IMR-90 (cell line): Measurements from ENCODE around the gene CTBP1. TPM values are rescaled to one million over a fixed set of nuclear protein-coding genes. Genes with fewer than 3 reads are reported as not detected.

Experiments
- ATAC-seq: fragments of 200-7000 bp; cut with Tn5 transposase; 2 replicates; pipeline ENCODE4 v1.9.1; 2020; ENCODE audit warnings: low read depth, mild to moderate bottlenecking, moderate library complexity
- BruUV-seq: library from RNA; stranded (reverse); fragments of 400-500 nt; replicated peaks from 2 replicates; lab custom pipeline; 2021; lab: Mats Ljungman, UMichigan
- CTCF ChIA-PET: fragments of 300-600 bp; formaldehyde crosslinking; extraction: SDS; loops from one replicate; lab custom pipeline; 2021; ENCODE audit warnings: antibody characterized with exemption; lab: Yijun Ruan, JAX
- POLR2A ChIA-PET: fragments of 300-600 bp; sonication (Branson Sonifier 250); formaldehyde crosslinking; loops from one replicate; lab custom pipeline; 2022; ENCODE audit warnings: antibody characterized with exemption; ENCODE audit not compliant: unreplicated experiment; lab: Charles Lee
- DNase-seq: peaks from one replicate; pipeline ENCODE4 v3.0.0; 2013
- H2AFZ ChIP-seq: replicated peaks from 2 replicates; pipeline ENCODE3; 2013; ENCODE audit warnings: low read length, mild to moderate bottlenecking; ENCODE audit not compliant: poor library complexity
- H2AK5ac ChIP-seq: 2 replicates; pipeline ENCODE4 v1.6.1; 2013; ENCODE audit warnings: low read depth, low read length, inconsistent platforms
- H2AK9ac ChIP-seq: replicated peaks from 2 replicates; pipeline ENCODE3; 2013; ENCODE audit warnings: mild to moderate bottlenecking, low read depth, low read length, moderate library complexity; ENCODE audit not compliant: poor library complexity
- H2BK120ac ChIP-seq: 2 replicates; pipeline ENCODE4 v1.6.1; 2013; ENCODE audit warnings: low read depth, low read length, inconsistent platforms
- H2BK15ac ChIP-seq: 3 replicates; pipeline ENCODE4 v1.6.1; 2013; ENCODE audit warnings: low read depth, low read length, inconsistent platforms
- H2BK20ac ChIP-seq: 2 replicates; pipeline ENCODE4 v1.6.1; 2013; ENCODE audit warnings: low read depth, mild to moderate bottlenecking, inconsistent platforms, low read length, moderate library complexity
- H2BK5ac ChIP-seq: 2 replicates; pipeline ENCODE4 v1.6.1; 2013; ENCODE audit warnings: mild to moderate bottlenecking, low read depth, low read length, inconsistent platforms; ENCODE audit not compliant: poor library complexity, severe bottlenecking
- H3K14ac ChIP-seq: replicated peaks from 2 replicates; pipeline ENCODE4 v1.6.1; 2013; ENCODE audit warnings: low read depth, low read length, inconsistent platforms
- H3K18ac ChIP-seq: 2 replicates; pipeline ENCODE4 v1.6.1; 2013; ENCODE audit warnings: low read depth, low read length, control low read depth
- H3K23ac ChIP-seq: 2 replicates; pipeline ENCODE4 v1.6.1; 2013; ENCODE audit warnings: low read depth, low read length, inconsistent platforms
- H3K27ac ChIP-seq: 2 replicates; pipeline ENCODE4 v1.5.1; 2013; ENCODE audit warnings: mild to moderate bottlenecking, control low read depth, low read length; ENCODE audit not compliant: insufficient read depth
- H3K27me3 ChIP-seq: 2 replicates; pipeline ENCODE4 v1.6.1; 2013; ENCODE audit warnings: low read length; ENCODE audit not compliant: control insufficient read depth, insufficient read depth
- H3K36me3 ChIP-seq: 2 replicates; pipeline ENCODE4 v1.6.1; 2013; ENCODE audit warnings: low read length, mixed read lengths; ENCODE audit not compliant: control insufficient read depth, insufficient read depth
- H3K4ac ChIP-seq: 2 replicates; pipeline ENCODE4 v1.6.1; 2013; ENCODE audit warnings: low read depth, low read length, inconsistent platforms
- H3K4me1 ChIP-seq: 2 replicates; pipeline ENCODE4 v1.6.1; 2013; ENCODE audit warnings: low read length, mixed read lengths; ENCODE audit not compliant: control insufficient read depth, insufficient read depth
- H3K4me2 ChIP-seq: 2 replicates; pipeline ENCODE4 v1.6.1; 2013; ENCODE audit warnings: low read depth, mild to moderate bottlenecking, control low read depth, low read length, moderate library complexity
- H3K4me3 ChIP-seq: 2 replicates; pipeline ENCODE4 v1.5.1; 2013; ENCODE audit warnings: low read depth, mild to moderate bottlenecking, control low read depth, low read length, moderate library complexity; ENCODE audit not compliant: insufficient read depth
- H3K56ac ChIP-seq: 2 replicates; pipeline ENCODE4 v1.6.1; 2013; ENCODE audit warnings: low read length, inconsistent platforms; ENCODE audit not compliant: insufficient read depth; ENCODE audit errors: extremely low read depth
- H3K79me1 ChIP-seq, 2 experiments: 2 replicates each; pipeline ENCODE4 v1.6.1; 2013; ENCODE audit warnings: low read length in 2 of 2, inconsistent platforms in 1 of 2, low read depth in 1 of 2
- H3K9ac ChIP-seq: 2 replicates; pipeline ENCODE4 v1.6.1; 2013; ENCODE audit warnings: low read depth, low read length, control low read depth
- H3K9me1 ChIP-seq: 2 replicates; pipeline ENCODE4 v1.6.1; 2013; ENCODE audit warnings: low read length, inconsistent platforms; ENCODE audit not compliant: insufficient read depth
- H3K9me3 ChIP-seq: 2 replicates; pipeline ENCODE4 v1.6.1; 2013; ENCODE audit warnings: low read length; ENCODE audit not compliant: control insufficient read depth, insufficient read depth
- H4K20me1 ChIP-seq: 2 replicates; pipeline ENCODE4 v1.6.1; 2013; ENCODE audit warnings: low read length, inconsistent platforms; ENCODE audit not compliant: insufficient read depth
- H4K5ac ChIP-seq: 2 replicates; pipeline ENCODE4 v1.6.1; 2013; ENCODE audit warnings: mild to moderate bottlenecking, low read depth, low read length, control low read depth
- H4K8ac ChIP-seq, 2 experiments: 2 replicates each; pipeline ENCODE4 v1.6.1; 2013; ENCODE audit warnings: low read depth in 2 of 2, low read length in 2 of 2, control low read depth in 1 of 2, inconsistent platforms in 1 of 2
- H4K91ac ChIP-seq: 2 replicates; pipeline ENCODE4 v1.6.1; 2013; ENCODE audit warnings: low read depth, low read length, inconsistent platforms; ENCODE audit not compliant: insufficient read depth
- BHLHE40 ChIP-seq: fragments of 150-350 bp; IDR thresholded peaks from 2 replicates; pipeline ENCODE4 v1.6.1; 2016; ENCODE audit warnings: mild to moderate bottlenecking, low read depth, low read length
- CEBPB ChIP-seq: IDR thresholded peaks from 2 replicates; pipeline ENCODE4 v1.6.1; 2012; ENCODE audit warnings: low read depth, low read length, improper control_type of control experiment
- CHD1 ChIP-seq: IDR thresholded peaks from 2 replicates; pipeline ENCODE4 v1.6.1; 2012; ENCODE audit warnings: low read depth, low read length, improper control_type of control experiment
- CTCF ChIP-seq: conservative IDR thresholded peaks from 2 replicates; pipeline ENCODE4 v1.5.1; 2012; ENCODE audit warnings: mild to moderate bottlenecking, low read depth, low read length, improper control_type of control experiment
- FOS ChIP-seq: fragments of 150-350 bp; IDR thresholded peaks from 2 replicates; pipeline ENCODE4 v1.6.1; 2016; ENCODE audit warnings: low read depth, low read length
- MAFK ChIP-seq: IDR thresholded peaks from 2 replicates; pipeline ENCODE4 v1.6.1; 2012; ENCODE audit warnings: low read depth, low read length, improper control_type of control experiment
- MAZ ChIP-seq: IDR thresholded peaks from 2 replicates; pipeline ENCODE4 v1.6.1; 2012; ENCODE audit warnings: low read depth, mild to moderate bottlenecking, low read length, improper control_type of control experiment, moderate library complexity, borderline replicate concordance
- MXI1 ChIP-seq: IDR thresholded peaks from 2 replicates; pipeline ENCODE4 v1.6.1; 2012; ENCODE audit warnings: low read depth, mild to moderate bottlenecking, low read length, moderate library complexity, borderline replicate concordance
- NFE2L2 ChIP-seq: fragments of 150-350 bp; IDR thresholded peaks from 2 replicates; pipeline ENCODE4 v1.6.1; 2016; ENCODE audit warnings: low read depth, mild to moderate bottlenecking, low read length
- POLR2A ChIP-seq: IDR thresholded peaks from 2 replicates; pipeline ENCODE4 v1.6.1; 2012; ENCODE audit warnings: mild to moderate bottlenecking, low read depth, low read length
- RAD21 ChIP-seq: IDR thresholded peaks from 2 replicates; pipeline ENCODE4 v1.6.1; 2012; ENCODE audit warnings: low read length, improper control_type of control experiment
- RCOR1 ChIP-seq: IDR thresholded peaks from 2 replicates; pipeline ENCODE4 v1.6.1; 2012; ENCODE audit warnings: mild to moderate bottlenecking, low read length, improper control_type of control experiment; ENCODE audit not compliant: insufficient replicate concordance
- RFX5 ChIP-seq: IDR thresholded peaks from 2 replicates; pipeline ENCODE4 v1.8.0; 2012; ENCODE audit warnings: low read depth, mild to moderate bottlenecking, low read length, moderate library complexity
- SMC3 ChIP-seq: fragments of 150-350 bp; IDR thresholded peaks from 2 replicates; pipeline ENCODE4 v1.6.1; 2016; ENCODE audit warnings: low read depth, mild to moderate bottlenecking, antibody characterized with exemption, low read length, moderate library complexity
- USF2 ChIP-seq: fragments of 150-350 bp; IDR thresholded peaks from 2 replicates; pipeline ENCODE4 v1.6.1; 2017; ENCODE audit warnings: mild to moderate bottlenecking, antibody characterized with exemption, low read length, low read depth
- WGBS, 2 experiments: methylation state at CpG; one replicate each; pipeline versions ENCODE4 v1.1.5 to v1.1.7; 2013; ENCODE audit warnings: missing lambda C conversion rate in 2 of 2; ENCODE audit not compliant: insufficient read length in 1 of 2; ENCODE audit errors: extremely low coverage in 2 of 2; 5-methylcytosine and 5-hydroxymethylcytosine counted together
- dilution Hi-C: fragments of 300-500 bp; cut with HindIII; formaldehyde crosslinking; loops from one replicate; pipeline ENCODE4 v1.14.3; 2018; ENCODE audit warnings: low sequenced_read_pairs; ENCODE audit not compliant: unreplicated experiment
- in situ Hi-C: fragments of 300-500 bp; cut with MboI; formaldehyde crosslinking; loops from 3 replicates; pipeline ENCODE4 v1.14.3; 2019; ENCODE audit warnings: low sequenced_read_pairs, inconsistent platforms, mixed read lengths
- intact Hi-C: fragments of 100-400 bp; cut with micrococcal nuclease; formaldehyde crosslinking; loops from 2 replicates; pipeline ENCODE4 v1.10.0; 2022
- polyA plus RNA-seq, 3 experiments: library from polyadenylated mRNA; depleted of rRNA; stranded (reverse); fragments of >200 nt; gene quantifications; 2 replicates each; pipeline ENCODE4 v1.2.3, GENCODE V29; 2012; ENCODE audit warnings: low replicate concordance in 1 of 3
- total RNA-seq: library from RNA; depleted of rRNA; stranded (reverse); fragments of >200 nt; gene quantifications from 2 replicates; pipeline ENCODE4 v1.2.3, GENCODE V29; 2012

Gene CTBP1
- total and polyA plus RNA-seq, 2 of the 4 experiments (the other 2 are of a cell fraction): 147 to 212 TPM

GRCh38 chr4:1210241-1210841, 38.6 kb downstream of the CTBP1 start:
- H3K4me2 ChIP-seq: peak overlapping the region; percentile 42; the same call in 1 of the 2 replicates
- in situ Hi-C loops: no loop called here
- H2BK15ac ChIP-seq: no peak overlapping the region
- peak overlapping the region; percentile 88 for H4K91ac ChIP-seq
- intact Hi-C loops: loop anchor here (1.0 kb wide), 1 partner anchor 80 kb away; no protein-coding TSS in a partner anchor
- no peak overlapping the region for H3K4me3 ChIP-seq
- H3K23ac ChIP-seq: peak overlapping the region; percentile 84; the same call in 1 of the 2 replicates
- H2AK5ac ChIP-seq: peak overlapping the region; percentile 90
- peak overlapping the region; percentile 95 for H3K4ac ChIP-seq
- H4K8ac ChIP-seq: peak overlapping the region; percentile 19 to 88; a peak in 2 of 4 replicates
- peak overlapping the region; percentile 74 for H3K18ac ChIP-seq
- peaks cover 34% of the 10 kb centered on the region for H3K4me1 ChIP-seq
- H2AFZ ChIP-seq: peak overlapping the region; percentile 61
- peak overlapping the region; percentile 59 for H2AK9ac ChIP-seq
- H3K79me1 ChIP-seq: peaks cover 0 to 34% of the 10 kb centered on the region in 2 experiments; a peak in 3 of 4 replicates
- BruUV-seq: no TSS peak
- dilution Hi-C loops: no loop called here
- H2BK5ac ChIP-seq: peak overlapping the region; percentile 77
- peaks cover 45% of the 10 kb centered on the region for H3K36me3 ChIP-seq
- peaks cover 13% of the 10 kb centered on the region for H3K9me1 ChIP-seq
- H4K5ac ChIP-seq: peak overlapping the region; percentile 83
- peak overlapping the region; percentile 83 for H3K27ac ChIP-seq
- peak overlapping the region; percentile 58; the same call in 1 of the 2 replicates for H3K56ac ChIP-seq
- H3K9me3 ChIP-seq: no peaks in the 10 kb centered on the region
- CTCF ChIA-PET: no interaction called here
- no peaks in the 10 kb centered on the region for H3K27me3 ChIP-seq
- peak overlapping the region; percentile 91 for H3K14ac ChIP-seq
- H4K20me1 ChIP-seq: no peaks in the 10 kb centered on the region
- peak overlapping the region; percentile 82 for H2BK120ac ChIP-seq
- peak overlapping the region; percentile 61 for H3K9ac ChIP-seq
- no peak for DNase-seq
- H2BK20ac ChIP-seq: peak overlapping the region; percentile 67
- no peak for ATAC-seq
- 100% methylated on average over 3 of the region's 22 CpGs; no CpG with 5 or more reads in 1 of the 2 experiments for WGBS, 2 experiments
- POLR2A ChIA-PET: no interaction called here
- TF ChIP-seq USF2 (no peak), MXI1 (no peak), CHD1 (no peak), POLR2A (no peak), SMC3 (no peak), RAD21 (no peak), NFE2L2 (no peak), CEBPB (no peak), CTCF (no peak), RCOR1 (no peak), BHLHE40 (no peak), RFX5 (no peak), MAFK (no peak), FOS (no peak), MAZ (no peak)
